WTC11 (cell line): ENCODE results near the gene TEX54. TPM values are rescaled to one million over a fixed set of nuclear protein-coding genes. Genes with fewer than 3 reads are reported as not detected.
A peak's percentile ranks its signal among the peaks of the same experiment; 100 is the strongest.

ENCODE experiments used
- ARID4B ChIP-seq: sonication (generic); formaldehyde crosslinking; IDR thresholded peaks from 2 replicates; pipeline ENCODE4 v1.8.0; 2023; ENCODE audit warnings: missing genetic modification reagents, mild to moderate bottlenecking, borderline replicate concordance
- ATF3 ChIP-seq: sonication (generic); formaldehyde crosslinking; conservative IDR thresholded peaks from 2 replicates; pipeline ENCODE4 v1.8.1; 2022; ENCODE audit warnings: mild to moderate bottlenecking, missing genetic modification reagents
- CBFB ChIP-seq: sonication (generic); formaldehyde crosslinking; IDR thresholded peaks from 2 replicates; pipeline ENCODE4 v1.8.1; 2022; ENCODE audit warnings: mild to moderate bottlenecking, low read depth, missing genetic modification reagents
- CREM ChIP-seq: sonication (generic); formaldehyde crosslinking; IDR thresholded peaks from 2 replicates; pipeline ENCODE4 v1.8.1; 2022; ENCODE audit warnings: mild to moderate bottlenecking, missing genetic modification reagents, moderate library complexity
- FOXK1 ChIP-seq: sonication (generic); formaldehyde crosslinking; IDR thresholded peaks from 2 replicates; pipeline ENCODE4 v1.8.0; 2022; ENCODE audit warnings: mild to moderate bottlenecking, moderate library complexity, missing genetic modification reagents
- GTF2I ChIP-seq: fragments of 250-450 bp; sonication (Bioruptor Pico); conservative IDR thresholded peaks from 2 replicates; pipeline ENCODE4 v1.4.0; 2021; ENCODE audit warnings: mild to moderate bottlenecking
- IRF1 ChIP-seq: sonication (generic); formaldehyde crosslinking; IDR thresholded peaks from 2 replicates; pipeline ENCODE4 v1.8.0; 2023; ENCODE audit warnings: missing genetic modification reagents
- NR1H2 ChIP-seq: sonication (generic); formaldehyde crosslinking; IDR thresholded peaks from 2 replicates; pipeline ENCODE4 v1.9.0; 2021; ENCODE audit warnings: mild to moderate bottlenecking, moderate library complexity, missing genetic modification reagents
- NR3C1 ChIP-seq: sonication (generic); formaldehyde crosslinking; conservative IDR thresholded peaks from 2 replicates; pipeline ENCODE4 v1.8.1; 2023; ENCODE audit warnings: low read depth, mild to moderate bottlenecking, missing genetic modification reagents
- RORB ChIP-seq: fragments of 250-450 bp; sonication (Bioruptor Pico); IDR thresholded peaks from 2 replicates; pipeline ENCODE4 v1.9.0; 2021; ENCODE audit warnings: mild to moderate bottlenecking
- STAT6 ChIP-seq: sonication (generic); formaldehyde crosslinking; conservative IDR thresholded peaks from 2 replicates; pipeline ENCODE4 v1.8.1; 2023; ENCODE audit warnings: mild to moderate bottlenecking, low read depth, missing genetic modification reagents, moderate library complexity
- TP53 ChIP-seq: sonication (generic); formaldehyde crosslinking; IDR thresholded peaks from 2 replicates; pipeline ENCODE4 v1.8.1; 2023; ENCODE audit warnings: mild to moderate bottlenecking, missing genetic modification reagents
- ZNF121 ChIP-seq: sonication (generic); formaldehyde crosslinking; IDR thresholded peaks from 2 replicates; pipeline ENCODE4 v1.8.0; 2023; ENCODE audit warnings: missing genetic modification reagents
- ZNF219 ChIP-seq: sonication (generic); formaldehyde crosslinking; IDR thresholded peaks from 2 replicates; pipeline ENCODE4 v1.8.0; 2023; ENCODE audit warnings: missing genetic modification reagents, mild to moderate bottlenecking, borderline replicate concordance
- ZNF317 ChIP-seq: sonication (generic); formaldehyde crosslinking; IDR thresholded peaks from 2 replicates; pipeline ENCODE4 v1.8.1; 2023; ENCODE audit warnings: low read depth, mild to moderate bottlenecking, moderate library complexity, missing genetic modification reagents, borderline replicate concordance
- total RNA-seq: library from RNA; stranded (reverse); gene quantifications from 3 replicates; pipeline ENCODE4 v1.2.3, GENCODE V29; 2021
- TF ChIP-seq, protein P1 (sequence below): fragments of 250-450 bp; sonication (Bioruptor Pico); conservative IDR thresholded peaks from 2 replicates; pipeline ENCODE4 v1.9.0; 2021; ENCODE audit warnings: mild to moderate bottlenecking
- TF ChIP-seq, protein P2 (sequence below): sonication (generic); formaldehyde crosslinking; IDR thresholded peaks from 2 replicates; pipeline ENCODE4 v1.8.1; 2023; ENCODE audit warnings: mild to moderate bottlenecking, missing genetic modification reagents
- TF ChIP-seq, protein P3 (sequence below): sonication (generic); formaldehyde crosslinking; IDR thresholded peaks from 2 replicates; pipeline ENCODE4 v1.8.0; 2022; ENCODE audit warnings: missing genetic modification reagents
- TF ChIP-seq, protein P4 (sequence below): sonication (generic); formaldehyde crosslinking; IDR thresholded peaks from 2 replicates; pipeline ENCODE4 v1.8.1; 2023; ENCODE audit warnings: mild to moderate bottlenecking, moderate library complexity, missing genetic modification reagents

TEX54 gene
- total RNA-seq, 1 experiment from 2014 or later, result not detected

DNA sequence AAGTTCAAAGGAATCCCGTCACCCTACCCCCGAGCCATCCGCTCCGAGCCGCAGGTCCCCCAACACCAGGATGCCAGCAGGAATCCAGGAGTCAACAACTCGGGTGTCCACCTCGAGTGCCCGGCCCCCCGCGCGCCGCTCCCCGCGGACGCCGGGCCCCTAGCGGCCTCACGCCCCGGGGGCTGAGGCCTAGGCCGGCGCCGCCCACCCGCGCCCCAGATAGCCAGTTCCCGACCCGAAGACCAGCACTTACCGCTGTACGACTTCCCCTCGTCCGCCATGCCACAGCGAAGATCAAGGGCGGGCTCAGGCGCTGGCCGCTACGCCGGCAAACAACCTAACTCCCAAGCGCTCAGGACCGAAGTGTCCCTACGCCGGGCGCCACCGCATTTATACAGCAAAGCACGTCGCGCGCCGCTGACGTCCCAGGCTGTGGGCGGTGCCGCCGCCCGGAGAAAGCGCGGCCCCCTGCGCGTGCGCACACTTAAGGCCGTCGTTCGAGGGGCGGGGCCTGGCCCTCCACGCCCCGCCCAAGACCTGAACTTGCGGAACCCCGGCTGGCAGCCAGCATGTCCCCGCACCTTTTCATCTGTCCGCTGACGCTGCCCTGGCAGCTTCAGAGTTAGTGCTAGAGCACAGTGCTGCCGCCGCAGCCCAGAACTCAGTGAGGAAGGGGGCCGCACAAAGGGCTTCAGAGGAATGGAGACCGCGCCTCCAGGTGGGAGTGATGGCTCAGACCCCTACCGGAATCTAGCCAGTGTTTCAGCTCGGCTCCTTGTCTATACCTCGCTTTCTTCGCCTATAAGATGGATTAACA is 27.4 kb downstream of the TEX54 start, which contains the start of gene NXF1 (continued):
- TF ChIP-seq, protein P1, sequence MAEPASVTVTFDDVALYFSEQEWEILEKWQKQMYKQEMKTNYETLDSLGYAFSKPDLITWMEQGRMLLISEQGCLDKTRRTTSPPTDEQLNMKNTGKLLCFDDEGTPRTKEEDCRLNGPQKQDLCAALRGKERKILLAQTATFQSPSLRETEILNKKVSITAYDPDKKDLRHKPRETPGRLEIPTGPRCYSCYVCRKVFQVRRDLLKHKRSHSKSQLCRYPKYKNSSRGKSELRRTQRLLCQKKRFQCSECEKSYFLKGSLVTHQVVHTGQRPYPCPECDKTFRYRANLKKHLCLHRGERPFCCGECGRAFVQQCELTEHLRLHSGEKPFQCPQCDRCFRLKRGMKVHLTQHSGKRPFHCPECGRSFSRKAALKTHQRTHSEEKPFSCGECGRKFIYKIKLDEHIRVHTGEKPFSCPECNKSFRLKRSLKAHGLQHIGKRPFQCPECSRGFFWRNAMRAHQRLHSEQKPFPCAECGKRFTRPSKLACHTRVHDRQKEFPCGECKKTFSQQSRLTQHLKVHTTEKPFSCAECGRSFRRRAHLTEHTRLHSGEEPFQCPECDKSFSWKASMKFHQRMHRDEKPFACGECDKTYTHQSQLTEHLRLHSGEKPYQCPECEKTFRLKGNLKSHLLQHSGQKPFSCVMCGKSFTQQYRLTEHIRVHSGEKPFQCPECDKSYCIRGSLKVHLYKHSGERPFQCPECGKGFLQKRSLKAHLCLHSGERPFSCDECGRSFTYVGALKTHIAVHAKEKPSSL (CRISPR knock-in tag), result no peak
- TF ChIP-seq NR3C1 (no peak), IRF1 (CRISPR knock-in tag) (peak; percentile 83; the same call in 1 of the 2 replicates), TP53 (no peak), FOXK1 (CRISPR knock-in tag) (peak; percentile 94), NR1H2 (CRISPR knock-in tag) (no peak), ZNF219 (CRISPR knock-in tag) (no peak), CBFB (no peak), ZNF317 (no peak), RORB (CRISPR knock-in tag) (peak; percentile 96; the same call in 1 of the 2 replicates), ATF3 (CRISPR knock-in tag) (no peak), ARID4B (CRISPR knock-in tag) (peak; percentile 94; the same call in 1 of the 2 replicates), STAT6 (CRISPR knock-in tag) (no peak), GTF2I (CRISPR knock-in tag) (no peak), CREM (CRISPR knock-in tag) (peak; percentile 93), ZNF121 (CRISPR knock-in tag) (no peak)
- TF ChIP-seq, protein P2, sequence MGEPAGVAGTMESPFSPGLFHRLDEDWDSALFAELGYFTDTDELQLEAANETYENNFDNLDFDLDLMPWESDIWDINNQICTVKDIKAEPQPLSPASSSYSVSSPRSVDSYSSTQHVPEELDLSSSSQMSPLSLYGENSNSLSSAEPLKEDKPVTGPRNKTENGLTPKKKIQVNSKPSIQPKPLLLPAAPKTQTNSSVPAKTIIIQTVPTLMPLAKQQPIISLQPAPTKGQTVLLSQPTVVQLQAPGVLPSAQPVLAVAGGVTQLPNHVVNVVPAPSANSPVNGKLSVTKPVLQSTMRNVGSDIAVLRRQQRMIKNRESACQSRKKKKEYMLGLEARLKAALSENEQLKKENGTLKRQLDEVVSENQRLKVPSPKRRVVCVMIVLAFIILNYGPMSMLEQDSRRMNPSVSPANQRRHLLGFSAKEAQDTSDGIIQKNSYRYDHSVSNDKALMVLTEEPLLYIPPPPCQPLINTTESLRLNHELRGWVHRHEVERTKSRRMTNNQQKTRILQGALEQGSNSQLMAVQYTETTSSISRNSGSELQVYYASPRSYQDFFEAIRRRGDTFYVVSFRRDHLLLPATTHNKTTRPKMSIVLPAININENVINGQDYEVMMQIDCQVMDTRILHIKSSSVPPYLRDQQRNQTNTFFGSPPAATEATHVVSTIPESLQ (CRISPR knock-in tag), result no peak
- TF ChIP-seq, protein P3, sequence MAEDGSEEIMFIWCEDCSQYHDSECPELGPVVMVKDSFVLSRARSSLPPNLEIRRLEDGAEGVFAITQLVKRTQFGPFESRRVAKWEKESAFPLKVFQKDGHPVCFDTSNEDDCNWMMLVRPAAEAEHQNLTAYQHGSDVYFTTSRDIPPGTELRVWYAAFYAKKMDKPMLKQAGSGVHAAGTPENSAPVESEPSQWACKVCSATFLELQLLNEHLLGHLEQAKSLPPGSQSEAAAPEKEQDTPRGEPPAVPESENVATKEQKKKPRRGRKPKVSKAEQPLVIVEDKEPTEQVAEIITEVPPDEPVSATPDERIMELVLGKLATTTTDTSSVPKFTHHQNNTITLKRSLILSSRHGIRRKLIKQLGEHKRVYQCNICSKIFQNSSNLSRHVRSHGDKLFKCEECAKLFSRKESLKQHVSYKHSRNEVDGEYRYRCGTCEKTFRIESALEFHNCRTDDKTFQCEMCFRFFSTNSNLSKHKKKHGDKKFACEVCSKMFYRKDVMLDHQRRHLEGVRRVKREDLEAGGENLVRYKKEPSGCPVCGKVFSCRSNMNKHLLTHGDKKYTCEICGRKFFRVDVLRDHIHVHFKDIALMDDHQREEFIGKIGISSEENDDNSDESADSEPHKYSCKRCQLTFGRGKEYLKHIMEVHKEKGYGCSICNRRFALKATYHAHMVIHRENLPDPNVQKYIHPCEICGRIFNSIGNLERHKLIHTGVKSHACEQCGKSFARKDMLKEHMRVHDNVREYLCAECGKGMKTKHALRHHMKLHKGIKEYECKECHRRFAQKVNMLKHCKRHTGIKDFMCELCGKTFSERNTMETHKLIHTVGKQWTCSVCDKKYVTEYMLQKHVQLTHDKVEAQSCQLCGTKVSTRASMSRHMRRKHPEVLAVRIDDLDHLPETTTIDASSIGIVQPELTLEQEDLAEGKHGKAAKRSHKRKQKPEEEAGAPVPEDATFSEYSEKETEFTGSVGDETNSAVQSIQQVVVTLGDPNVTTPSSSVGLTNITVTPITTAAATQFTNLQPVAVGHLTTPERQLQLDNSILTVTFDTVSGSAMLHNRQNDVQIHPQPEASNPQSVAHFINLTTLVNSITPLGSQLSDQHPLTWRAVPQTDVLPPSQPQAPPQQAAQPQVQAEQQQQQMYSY (CRISPR knock-in tag), result no peak
- TF ChIP-seq, protein P4, sequence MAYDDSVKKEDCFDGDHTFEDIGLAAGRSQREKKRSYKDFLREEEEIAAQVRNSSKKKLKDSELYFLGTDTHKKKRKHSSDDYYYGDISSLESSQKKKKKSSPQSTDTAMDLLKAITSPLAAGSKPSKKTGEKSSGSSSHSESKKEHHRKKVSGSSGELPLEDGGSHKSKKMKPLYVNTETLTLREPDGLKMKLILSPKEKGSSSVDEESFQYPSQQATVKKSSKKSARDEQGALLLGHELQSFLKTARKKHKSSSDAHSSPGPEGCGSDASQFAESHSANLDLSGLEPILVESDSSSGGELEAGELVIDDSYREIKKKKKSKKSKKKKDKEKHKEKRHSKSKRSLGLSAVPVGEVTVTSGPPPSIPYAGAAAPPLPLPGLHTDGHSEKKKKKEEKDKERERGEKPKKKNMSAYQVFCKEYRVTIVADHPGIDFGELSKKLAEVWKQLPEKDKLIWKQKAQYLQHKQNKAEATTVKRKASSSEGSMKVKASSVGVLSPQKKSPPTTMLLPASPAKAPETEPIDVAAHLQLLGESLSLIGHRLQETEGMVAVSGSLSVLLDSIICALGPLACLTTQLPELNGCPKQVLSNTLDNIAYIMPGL (CRISPR knock-in tag), result peak; percentile 82
